Cardiac muscle cell (in vitro differentiated cells and primary cell): ENCODE data around the gene BHLHE40. TPM values are rescaled to one million over a fixed set of nuclear protein-coding genes. Genes with fewer than 3 reads are reported as not detected.

Source experiments
- DNase-seq, 2 donors: peaks; one replicate each; pipeline versions ENCODE4 v3.0.0 to v3.0.0-alpha.2; 2010 to 2017; ENCODE audit warnings: low read depth in 1 of 2, low spot score in 1 of 2
- H3K27ac ChIP-seq: fragments of 200-600 bp; sonication (generic); 2 replicates; pipeline ENCODE4 v1.5.1; 2016
- H3K27me3 ChIP-seq: fragments of 200-600 bp; sonication (generic); 2 replicates; pipeline ENCODE4 v1.6.0; 2016; ENCODE audit warnings: control low read depth
- H3K36me3 ChIP-seq: fragments of 200-600 bp; sonication (generic); 2 replicates; pipeline ENCODE4 v1.5.1; 2016; ENCODE audit warnings: control low read depth
- H3K4me1 ChIP-seq: fragments of 200-600 bp; sonication (generic); 2 replicates; pipeline ENCODE4 v1.8.1; 2017; ENCODE audit warnings: low read depth, mild to moderate bottlenecking, mixed run types
- H3K4me3 ChIP-seq: fragments of 200-600 bp; sonication (generic); 2 replicates; pipeline ENCODE4 v1.5.1; 2016; ENCODE audit warnings: mild to moderate bottlenecking
- H3K9me3 ChIP-seq: fragments of 200-600 bp; sonication (generic); 2 replicates; pipeline ENCODE4 v1.5.1; 2017; ENCODE audit warnings: low read depth, mild to moderate bottlenecking, control low read depth
- CTCF ChIP-seq: IDR thresholded peaks from 2 replicates; pipeline ENCODE4 v1.5.1; 2012; ENCODE audit warnings: low read depth, mild to moderate bottlenecking, low read length
- polyA plus RNA-seq: library from polyadenylated mRNA; unstranded; fragments of >200 nt; fragmentation: Nextera tagmentation; extraction: Ambion mirVana; gene quantifications from 2 replicates; pipeline ENCODE4 v1.2.1, GENCODE V29; 2016
- total RNA-seq: library from RNA; depleted of rRNA; stranded (reverse); fragments of >200 nt; gene quantifications from 2 replicates; pipeline ENCODE4 v1.2.3, GENCODE V29; 2016

Gene BHLHE40
- total and polyA plus RNA-seq, 2 experiments from 2014 or later = 11.7 to 15.3 TPM

GRCh38 chr3:4996771-4997291 lies 17.6 kb downstream of the BHLHE40 start:
- Histone ChIP-seq H3K4me3 (no peak overlapping the region), H3K36me3 (no peaks in the 10 kb centered on the region), H3K9me3 (no peaks in the 10 kb centered on the region), H3K27ac (no peak overlapping the region), H3K27me3 (peaks cover 19% of the 10 kb centered on the region), H3K4me1 (peaks cover 15% of the 10 kb centered on the region)
- TF ChIP-seq CTCF = no peak
- DNase-seq = no peak

GRCh38 chr3:4997946-4998345 lies 18.7 kb downstream of the BHLHE40 start:
- H3K4me1 ChIP-seq = peaks cover 20% of the 10 kb centered on the region
- H3K4me3 ChIP-seq = no peak overlapping the region
- H3K27me3 ChIP-seq = peaks cover 19% of the 10 kb centered on the region
- H3K9me3 ChIP-seq = no peaks in the 10 kb centered on the region
- TF ChIP-seq CTCF = no peak
- DNase-seq = no peak
- no peaks in the 10 kb centered on the region for H3K36me3 ChIP-seq
- H3K27ac ChIP-seq = no peak overlapping the region

GRCh38 chr3:4999531-5000184 lies 20.4 kb downstream of the BHLHE40 start:
- TF ChIP-seq CTCF = no peak
- no peak for DNase-seq

GRCh38 chr3:5001135-5001534 lies 21.9 kb downstream of the BHLHE40 start:
- H3K4me1 ChIP-seq = peaks cover 15% of the 10 kb centered on the region
- no peaks in the 10 kb centered on the region for H3K9me3 ChIP-seq
- TF ChIP-seq CTCF = no peak
- peaks cover 21% of the 10 kb centered on the region for H3K27me3 ChIP-seq
- H3K27ac ChIP-seq = no peak overlapping the region
- no peaks in the 10 kb centered on the region for H3K36me3 ChIP-seq
- H3K4me3 ChIP-seq = no peak overlapping the region
- DNase-seq = no peak

More at GRCh38 chr3:4999531-5000184, 20.4 kb downstream of the BHLHE40 start:
- H3K27ac ChIP-seq = no peak overlapping the region
- peaks cover 19% of the 10 kb centered on the region for H3K27me3 ChIP-seq
- H3K36me3 ChIP-seq = no peaks in the 10 kb centered on the region
- no peak overlapping the region for H3K4me3 ChIP-seq
- no peaks in the 10 kb centered on the region for H3K9me3 ChIP-seq
- peaks cover 20% of the 10 kb centered on the region for H3K4me1 ChIP-seq

GRCh38 chr3:5001805-5002173 lies 22.6 kb downstream of the BHLHE40 start:
- no peak for DNase-seq
- Histone ChIP-seq H3K9me3 (no peaks in the 10 kb centered on the region), H3K27me3 (peaks cover 26% of the 10 kb centered on the region), H3K36me3 (no peaks in the 10 kb centered on the region), H3K4me1 (peaks cover 8% of the 10 kb centered on the region), H3K27ac (no peak overlapping the region), H3K4me3 (no peak overlapping the region)
- TF ChIP-seq CTCF = no peak
